Liver (tissue), 9 donors: ENCODE measurements around the gene HIPK1. TPM values are rescaled to one million over a fixed set of nuclear protein-coding genes. Genes with fewer than 3 reads are reported as not detected.

Experiments used
- DNase-seq: peaks from one replicate; pipeline ENCODE4 v3.0.0-alpha.2; 2017; ENCODE audit warnings: low spot score
- H3K27ac ChIP-seq, 2 donors: one replicate each; pipeline ENCODE4 v1.7.0; 2013; ENCODE audit warnings: inconsistent platforms in 2 of 2, low read length in 2 of 2, control low read depth in 1 of 2, low read depth in 1 of 2, mild to moderate bottlenecking in 1 of 2
- H3K27me3 ChIP-seq, 4 donors: one replicate each; pipeline versions ENCODE4 v1.6.1 to v1.7.0; 2013; ENCODE audit warnings: low read length in 3 of 4, inconsistent platforms in 1 of 4, mild to moderate bottlenecking in 1 of 4, moderate library complexity in 1 of 4; ENCODE audit not compliant: control insufficient read depth in 4 of 4, insufficient read depth in 4 of 4
- H3K36me3 ChIP-seq, 4 donors: one replicate each; pipeline versions ENCODE4 v1.6.1 to v1.7.0; 2013; ENCODE audit warnings: low read length in 3 of 4, mild to moderate bottlenecking in 3 of 4, low read depth in 1 of 4, moderate library complexity in 1 of 4; ENCODE audit not compliant: control insufficient read depth in 4 of 4, insufficient read depth in 3 of 4
- H3K4me1 ChIP-seq, 4 donors: one replicate each; pipeline versions ENCODE4 v1.6.1 to v1.7.0; 2013; ENCODE audit warnings: low read length in 3 of 4, mild to moderate bottlenecking in 3 of 4, moderate library complexity in 1 of 4; ENCODE audit not compliant: control insufficient read depth in 4 of 4, insufficient read depth in 4 of 4
- H3K4me3 ChIP-seq, 3 donors: one replicate each; pipeline versions ENCODE4 v1.6.1 to v1.7.0; 2013; ENCODE audit warnings: low read length in 3 of 3, control low read depth in 1 of 3, low read depth in 1 of 3, mild to moderate bottlenecking in 1 of 3
- H3K9ac ChIP-seq, 2 donors: one replicate each; pipeline ENCODE4 v1.7.0; 2013; ENCODE audit warnings: low read length in 2 of 2, mild to moderate bottlenecking in 2 of 2, moderate library complexity in 2 of 2, control low read depth in 1 of 2, low read depth in 1 of 2
- H3K9me3 ChIP-seq, 4 donors: one replicate each; pipeline versions ENCODE4 v1.6.1 to v1.7.0; 2013; ENCODE audit warnings: low read length in 3 of 4; ENCODE audit not compliant: control insufficient read depth in 4 of 4
- ATF3 ChIP-seq: IDR thresholded peaks from 2 replicates; pipeline ENCODE4 v1.6.1; 2016; ENCODE audit warnings: antibody characterized with exemption
- EGR1 ChIP-seq, 2 donors: IDR thresholded peaks; 2 replicates each; pipeline ENCODE4 v1.6.1; 2016 to 2018; ENCODE audit warnings: antibody characterized with exemption in 2 of 2, low read depth in 2 of 2
- FOXA1 ChIP-seq: IDR thresholded peaks from 2 replicates; pipeline ENCODE4 v1.6.1; 2016; ENCODE audit warnings: antibody characterized with exemption
- FOXA2 ChIP-seq: IDR thresholded peaks from 2 replicates; pipeline ENCODE4 v1.6.1; 2016; ENCODE audit warnings: antibody characterized with exemption
- GABPA ChIP-seq, 2 donors: IDR thresholded peaks in 1 of 2; conservative IDR thresholded peaks in 1 of 2; 2 replicates each; pipeline ENCODE4 v1.6.1; 2016; ENCODE audit warnings: antibody characterized with exemption in 2 of 2, mild to moderate bottlenecking in 1 of 2, moderate library complexity in 1 of 2
- HNF4A ChIP-seq, 2 donors: conservative IDR thresholded peaks; 2 replicates each; pipeline ENCODE4 v1.6.1; 2016; ENCODE audit warnings: antibody characterized with exemption in 2 of 2, mild to moderate bottlenecking in 2 of 2
- HNF4G ChIP-seq: IDR thresholded peaks from 2 replicates; pipeline ENCODE4 v1.6.1; 2016; ENCODE audit warnings: antibody characterized with exemption
- JUND ChIP-seq, 2 donors: IDR thresholded peaks; 2 replicates each; pipeline ENCODE4 v1.6.1; 2016; ENCODE audit warnings: antibody characterized with exemption in 2 of 2
- NR2F2 ChIP-seq: IDR thresholded peaks from 2 replicates; pipeline ENCODE4 v1.6.1; 2016; ENCODE audit warnings: antibody characterized with exemption
- RAD21 ChIP-seq, 2 donors: IDR thresholded peaks; 2 replicates each; pipeline ENCODE4 v1.6.1; 2016; ENCODE audit warnings: antibody characterized with exemption in 2 of 2, mild to moderate bottlenecking in 2 of 2
- SP1 ChIP-seq: IDR thresholded peaks from 2 replicates; pipeline ENCODE4 v1.6.1; 2018; ENCODE audit warnings: antibody characterized with exemption, mild to moderate bottlenecking
- TAF1 ChIP-seq: conservative IDR thresholded peaks from 2 replicates; pipeline ENCODE4 v1.6.1; 2016; ENCODE audit warnings: antibody characterized with exemption, mild to moderate bottlenecking
- YY1 ChIP-seq: IDR thresholded peaks from 2 replicates; pipeline ENCODE4 v1.6.1; 2016; ENCODE audit warnings: antibody characterized with exemption, mild to moderate bottlenecking
- WGBS: extraction: QIAGEN DNeasy Blood & Tissue Kit; methylation state at CpG from one replicate; pipeline ENCODE4 v1.1.7; 2013; 5-methylcytosine and 5-hydroxymethylcytosine counted together
- polyA plus RNA-seq, 2 donors: library from polyadenylated mRNA; stranded (reverse) in 1 of 2; unstranded in 1 of 2; fragments of 200-250 nt in 1 of 2; fragments of >200 nt in 1 of 2; fragmentation: Nextera tagmentation in 1 of 2; extraction: Ambion mirVana in 1 of 2; gene quantifications; one replicate each; pipeline versions ENCODE4 v1.2.1 to v1.2.3, GENCODE V29; 2013 to 2015
- total RNA-seq, 2 donors: library from RNA; depleted of rRNA; stranded (reverse); fragments of >200 nt; gene quantifications; one replicate each; pipeline ENCODE4 v1.2.3, GENCODE V29; 2014
- TF ChIP-seq, protein P1 (sequence below): fragments of 150-350 bp; IDR thresholded peaks from 2 replicates; pipeline ENCODE4 v1.5.1; 2017; ENCODE audit warnings: improper control_type of control experiment, low read depth, low read length; ENCODE audit not compliant: missing input control
- TF ChIP-seq, protein P2 (sequence below): IDR thresholded peaks from 2 replicates; pipeline ENCODE4 v1.6.1; 2016; ENCODE audit warnings: antibody characterized with exemption
- TF ChIP-seq, protein P3 (sequence below): IDR thresholded peaks from 2 replicates; pipeline ENCODE4 v1.6.1; 2016; ENCODE audit warnings: antibody characterized with exemption
- donor health status: healthy.
- donor health status: healthy.
- donor health status: healthy.
- donor health status: healthy.
- donor health status: healthy.

The HIPK1 gene
- total and polyA plus RNA-seq, 4 donors, result 8.7 to 50.2 (median 15.1) TPM

DNA sequence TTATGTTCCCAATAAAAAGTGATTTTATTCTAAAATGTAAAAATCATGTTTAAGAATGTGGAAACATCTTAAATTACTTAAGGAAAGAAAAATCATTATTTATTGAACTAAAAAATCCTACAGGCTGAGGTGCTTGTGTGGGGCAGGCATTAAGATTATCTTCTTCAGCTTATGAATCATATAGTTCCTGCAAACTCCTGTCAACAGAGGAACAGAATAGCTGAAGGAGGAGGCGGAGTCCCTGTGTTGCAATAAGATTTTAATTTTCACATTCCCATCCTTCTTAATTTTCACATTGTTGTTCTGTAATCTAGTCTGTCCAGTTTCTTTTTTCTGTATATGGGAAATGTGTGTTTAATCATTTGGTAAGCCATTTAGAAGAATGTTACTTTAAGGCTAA is 29.6 kb downstream of the HIPK1 start:
- H3K36me3 ChIP-seq, result peaks cover 9 to 42% (median 34%) of the 10 kb centered on the region in 4 donors
- no peak overlapping the region for H3K9ac ChIP-seq
- TF ChIP-seq YY1 (no peak), NR2F2 (no peak)
- TF ChIP-seq, protein P1, sequence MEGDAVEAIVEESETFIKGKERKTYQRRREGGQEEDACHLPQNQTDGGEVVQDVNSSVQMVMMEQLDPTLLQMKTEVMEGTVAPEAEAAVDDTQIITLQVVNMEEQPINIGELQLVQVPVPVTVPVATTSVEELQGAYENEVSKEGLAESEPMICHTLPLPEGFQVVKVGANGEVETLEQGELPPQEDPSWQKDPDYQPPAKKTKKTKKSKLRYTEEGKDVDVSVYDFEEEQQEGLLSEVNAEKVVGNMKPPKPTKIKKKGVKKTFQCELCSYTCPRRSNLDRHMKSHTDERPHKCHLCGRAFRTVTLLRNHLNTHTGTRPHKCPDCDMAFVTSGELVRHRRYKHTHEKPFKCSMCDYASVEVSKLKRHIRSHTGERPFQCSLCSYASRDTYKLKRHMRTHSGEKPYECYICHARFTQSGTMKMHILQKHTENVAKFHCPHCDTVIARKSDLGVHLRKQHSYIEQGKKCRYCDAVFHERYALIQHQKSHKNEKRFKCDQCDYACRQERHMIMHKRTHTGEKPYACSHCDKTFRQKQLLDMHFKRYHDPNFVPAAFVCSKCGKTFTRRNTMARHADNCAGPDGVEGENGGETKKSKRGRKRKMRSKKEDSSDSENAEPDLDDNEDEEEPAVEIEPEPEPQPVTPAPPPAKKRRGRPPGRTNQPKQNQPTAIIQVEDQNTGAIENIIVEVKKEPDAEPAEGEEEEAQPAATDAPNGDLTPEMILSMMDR, result no peak
- H3K4me3 ChIP-seq, result no peak overlapping the region
- no peak for DNase-seq
- no peaks in the 10 kb centered on the region for H3K27me3 ChIP-seq
- no peaks in the 10 kb centered on the region for H3K9me3 ChIP-seq
- 96% methylated on average over 1 of the region's 1 CpG for WGBS
- H3K4me1 ChIP-seq, result no peaks in the 10 kb centered on the region
- no peak overlapping the region for H3K27ac ChIP-seq

DNA sequence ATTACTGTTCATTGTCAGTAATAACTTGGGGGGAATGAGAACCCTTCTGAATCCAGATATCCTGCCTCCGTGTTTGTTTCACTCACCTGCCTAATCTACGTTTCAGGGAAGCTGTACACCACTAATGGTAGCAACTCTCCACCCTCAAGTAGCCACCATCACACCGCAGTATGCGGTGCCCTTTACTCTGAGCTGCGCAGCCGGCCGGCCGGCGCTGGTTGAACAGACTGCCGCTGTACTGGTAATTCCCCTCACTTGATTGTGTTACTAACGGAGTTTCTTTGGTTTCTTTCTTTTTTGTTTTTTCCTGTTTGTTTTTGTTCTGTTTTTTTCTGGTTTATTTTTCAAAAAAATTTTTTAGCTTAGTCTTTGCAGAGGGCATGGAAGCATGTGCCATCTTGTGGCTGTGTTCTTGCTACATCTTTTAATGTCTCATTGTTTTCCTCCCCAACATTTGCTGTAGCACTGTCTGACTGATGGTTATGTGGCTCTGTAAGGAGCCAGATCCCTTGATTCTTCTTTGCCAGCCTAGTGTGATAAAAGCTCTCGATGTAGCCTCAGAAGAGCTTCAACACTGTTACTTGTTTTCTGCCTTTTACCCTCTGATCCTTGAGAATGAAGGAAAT is 34.3 kb downstream of the HIPK1 start:
- no peaks in the 10 kb centered on the region for H3K27me3 ChIP-seq
- H3K9me3 ChIP-seq, result no peaks in the 10 kb centered on the region
- no peak overlapping the region for H3K27ac ChIP-seq
- WGBS, result 94% methylated on average over 12 of the region's 12 CpGs
- no peak overlapping the region for H3K9ac ChIP-seq
- no peak for DNase-seq
- peaks cover 7 to 46% (median 34%) of the 10 kb centered on the region in 4 donors for H3K36me3 ChIP-seq
- H3K4me1 ChIP-seq, result no peaks in the 10 kb centered on the region
- no peak overlapping the region for H3K4me3 ChIP-seq
- TF ChIP-seq TAF1 (no peak), EGR1 (IDR thresholded peaks at IDR 0.05; ENCODE audit: low read depth in 2 of 2) (no peak), HNF4G (no peak), RAD21 (IDR thresholded peaks at IDR 0.05) (peak; percentile 51 to 65), NR2F2 (no peak), YY1 (no peak), FOXA1 (no peak), JUND (IDR thresholded peaks at IDR 0.05) (no peak), HNF4A (conservative IDR thresholded peaks at IDR 0.05) (no peak), GABPA (IDR thresholded peaks at IDR 0.05 in 1 of 2, conservative IDR thresholded peaks at IDR 0.05 in 1 of 2) (no peak), ATF3 (no peak), SP1 (no peak), FOXA2 (no peak)
- TF ChIP-seq, protein P2, sequence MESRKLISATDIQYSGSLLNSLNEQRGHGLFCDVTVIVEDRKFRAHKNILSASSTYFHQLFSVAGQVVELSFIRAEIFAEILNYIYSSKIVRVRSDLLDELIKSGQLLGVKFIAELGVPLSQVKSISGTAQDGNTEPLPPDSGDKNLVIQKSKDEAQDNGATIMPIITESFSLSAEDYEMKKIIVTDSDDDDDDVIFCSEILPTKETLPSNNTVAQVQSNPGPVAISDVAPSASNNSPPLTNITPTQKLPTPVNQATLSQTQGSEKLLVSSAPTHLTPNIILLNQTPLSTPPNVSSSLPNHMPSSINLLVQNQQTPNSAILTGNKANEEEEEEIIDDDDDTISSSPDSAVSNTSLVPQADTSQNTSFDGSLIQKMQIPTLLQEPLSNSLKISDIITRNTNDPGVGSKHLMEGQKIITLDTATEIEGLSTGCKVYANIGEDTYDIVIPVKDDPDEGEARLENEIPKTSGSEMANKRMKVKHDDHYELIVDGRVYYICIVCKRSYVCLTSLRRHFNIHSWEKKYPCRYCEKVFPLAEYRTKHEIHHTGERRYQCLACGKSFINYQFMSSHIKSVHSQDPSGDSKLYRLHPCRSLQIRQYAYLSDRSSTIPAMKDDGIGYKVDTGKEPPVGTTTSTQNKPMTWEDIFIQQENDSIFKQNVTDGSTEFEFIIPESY, result no peak
- TF ChIP-seq, protein P1, result peak; percentile 8
- TF ChIP-seq, protein P3, sequence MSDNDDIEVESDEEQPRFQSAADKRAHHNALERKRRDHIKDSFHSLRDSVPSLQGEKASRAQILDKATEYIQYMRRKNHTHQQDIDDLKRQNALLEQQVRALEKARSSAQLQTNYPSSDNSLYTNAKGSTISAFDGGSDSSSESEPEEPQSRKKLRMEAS, result no peak
